HEK293 (cell line): Measurements from ENCODE around the gene GDPGP1.

Experiments
- GLIS2 ChIP-seq: fragments of 450-650 bp; formaldehyde crosslinking; IDR thresholded peaks from 2 replicates; pipeline ENCODE4 v1.5.1; 2016; ENCODE audit warnings: missing biosample characterization, missing genetic modification characterization
- ZNF121 ChIP-seq: fragments of 450-650 bp; formaldehyde crosslinking; IDR thresholded peaks from 2 replicates; pipeline ENCODE4 v1.5.1; 2016; ENCODE audit warnings: missing biosample characterization, missing genetic modification characterization
- TF ChIP-seq, protein P1 (sequence below): fragments of 450-650 bp; formaldehyde crosslinking; IDR thresholded peaks from 2 replicates; pipeline ENCODE4 v1.5.1; 2016; ENCODE audit warnings: missing biosample characterization, missing genetic modification characterization

DNA sequence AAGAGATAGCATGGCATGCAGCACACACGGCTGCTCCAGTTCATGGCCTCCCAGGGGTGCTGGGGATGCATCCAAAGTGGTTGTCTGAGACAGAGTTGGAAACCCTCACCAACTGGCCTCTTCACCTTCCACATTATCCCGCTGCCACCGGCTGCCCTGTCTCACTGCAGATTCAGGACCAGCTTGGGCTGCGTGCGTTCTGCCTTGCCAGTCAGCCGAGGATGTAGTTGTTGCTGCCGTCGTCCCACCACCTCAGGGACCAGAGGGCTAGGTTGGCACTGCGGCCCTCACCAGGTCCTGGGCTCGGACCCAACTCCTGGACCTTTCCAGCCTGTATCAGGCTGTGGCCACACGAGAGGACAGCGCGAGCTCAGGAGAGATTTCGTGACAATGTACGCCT lies 5.0 kb upstream of the GDPGP1 start:
- TF ChIP-seq, protein P1, sequence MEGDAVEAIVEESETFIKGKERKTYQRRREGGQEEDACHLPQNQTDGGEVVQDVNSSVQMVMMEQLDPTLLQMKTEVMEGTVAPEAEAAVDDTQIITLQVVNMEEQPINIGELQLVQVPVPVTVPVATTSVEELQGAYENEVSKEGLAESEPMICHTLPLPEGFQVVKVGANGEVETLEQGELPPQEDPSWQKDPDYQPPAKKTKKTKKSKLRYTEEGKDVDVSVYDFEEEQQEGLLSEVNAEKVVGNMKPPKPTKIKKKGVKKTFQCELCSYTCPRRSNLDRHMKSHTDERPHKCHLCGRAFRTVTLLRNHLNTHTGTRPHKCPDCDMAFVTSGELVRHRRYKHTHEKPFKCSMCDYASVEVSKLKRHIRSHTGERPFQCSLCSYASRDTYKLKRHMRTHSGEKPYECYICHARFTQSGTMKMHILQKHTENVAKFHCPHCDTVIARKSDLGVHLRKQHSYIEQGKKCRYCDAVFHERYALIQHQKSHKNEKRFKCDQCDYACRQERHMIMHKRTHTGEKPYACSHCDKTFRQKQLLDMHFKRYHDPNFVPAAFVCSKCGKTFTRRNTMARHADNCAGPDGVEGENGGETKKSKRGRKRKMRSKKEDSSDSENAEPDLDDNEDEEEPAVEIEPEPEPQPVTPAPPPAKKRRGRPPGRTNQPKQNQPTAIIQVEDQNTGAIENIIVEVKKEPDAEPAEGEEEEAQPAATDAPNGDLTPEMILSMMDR (tag by site-specific recombination), result no peak
- TF ChIP-seq ZNF121 (no peak), GLIS2 (no peak)
